Sigmoid colon (tissue), 4 donors: ENCODE data around the gene FBXO33.

Experiments
- POLR2A ChIP-seq, 2 donors: fragments of 450-650 bp; IDR thresholded peaks; one replicate each; pipeline ENCODE4 v1.6.1; 2016; ENCODE audit warnings: antibody characterized with exemption in 2 of 2, mild to moderate bottlenecking in 2 of 2, moderate library complexity in 2 of 2
- POLR2AphosphoS5 ChIP-seq, 4 donors: sonication (generic); formaldehyde crosslinking; IDR thresholded peaks; one replicate each; pipeline ENCODE4 v1.6.1; 2017; ENCODE audit warnings: antibody characterized with exemption in 4 of 4
- TF ChIP-seq, protein P1 (sequence below), 4 experiments: fragments of 450-650 bp in 3 of 4; fragments of 200-600 bp in 1 of 4; IDR thresholded peaks; one replicate each; pipeline ENCODE4 v1.5.1; 2016 to 2019; ENCODE audit warnings: antibody characterized with exemption in 4 of 4, mild to moderate bottlenecking in 3 of 4, moderate library complexity in 2 of 4

DNA sequence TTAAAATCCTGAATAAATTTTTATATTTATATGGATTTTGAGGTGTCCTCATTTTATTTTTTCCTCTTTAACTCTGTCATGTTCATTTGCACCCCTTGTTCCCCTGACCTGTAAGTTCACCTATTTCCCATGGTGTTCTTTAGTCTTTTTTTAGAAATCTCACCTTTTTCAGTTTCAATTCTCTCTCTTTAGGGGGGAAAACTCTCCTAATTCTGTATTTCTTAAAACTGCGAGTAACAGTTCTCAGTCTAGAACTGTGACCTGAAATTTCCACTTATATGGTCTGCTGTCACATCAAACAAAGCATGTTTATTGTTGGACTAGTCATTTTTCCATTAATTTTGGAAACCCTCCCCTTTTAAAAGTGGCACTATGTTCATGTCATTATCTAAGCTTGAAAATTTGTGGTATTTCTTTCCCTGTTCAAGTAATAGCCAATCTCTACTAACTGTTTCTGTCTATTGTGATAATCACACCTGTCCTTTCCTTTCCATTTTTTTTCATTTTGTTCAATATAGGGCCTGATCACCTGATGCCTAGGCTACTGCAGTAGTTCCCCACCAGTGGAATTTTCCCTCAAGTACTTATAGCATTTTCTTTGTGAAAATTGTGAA lies 14.0 kb upstream of the FBXO33 start:
- TF ChIP-seq, protein P1, sequence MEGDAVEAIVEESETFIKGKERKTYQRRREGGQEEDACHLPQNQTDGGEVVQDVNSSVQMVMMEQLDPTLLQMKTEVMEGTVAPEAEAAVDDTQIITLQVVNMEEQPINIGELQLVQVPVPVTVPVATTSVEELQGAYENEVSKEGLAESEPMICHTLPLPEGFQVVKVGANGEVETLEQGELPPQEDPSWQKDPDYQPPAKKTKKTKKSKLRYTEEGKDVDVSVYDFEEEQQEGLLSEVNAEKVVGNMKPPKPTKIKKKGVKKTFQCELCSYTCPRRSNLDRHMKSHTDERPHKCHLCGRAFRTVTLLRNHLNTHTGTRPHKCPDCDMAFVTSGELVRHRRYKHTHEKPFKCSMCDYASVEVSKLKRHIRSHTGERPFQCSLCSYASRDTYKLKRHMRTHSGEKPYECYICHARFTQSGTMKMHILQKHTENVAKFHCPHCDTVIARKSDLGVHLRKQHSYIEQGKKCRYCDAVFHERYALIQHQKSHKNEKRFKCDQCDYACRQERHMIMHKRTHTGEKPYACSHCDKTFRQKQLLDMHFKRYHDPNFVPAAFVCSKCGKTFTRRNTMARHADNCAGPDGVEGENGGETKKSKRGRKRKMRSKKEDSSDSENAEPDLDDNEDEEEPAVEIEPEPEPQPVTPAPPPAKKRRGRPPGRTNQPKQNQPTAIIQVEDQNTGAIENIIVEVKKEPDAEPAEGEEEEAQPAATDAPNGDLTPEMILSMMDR (IDR thresholded peaks at IDR 0.05), result no peak
- no peak for TF ChIP-seq POLR2A (IDR thresholded peaks at IDR 0.05)
- TF ChIP-seq POLR2AphosphoS5 (IDR thresholded peaks at IDR 0.05), result no peak
